ENCODE data around the gene CHD9NB. TPM values are rescaled to one million over a fixed set of nuclear protein-coding genes. Genes with fewer than 3 reads are reported as not detected.

Gene CHD9NB
- polyA plus RNA-seq, 3 donors: not detected

GRCh38 chr16:53014287-53014686 is 38.4 kb downstream of the CHD9NB start:
- Histone ChIP-seq H3K9ac (ENCODE audit: insufficient read depth, low read length, poor library complexity, severe bottlenecking) (no peak overlapping the region), H2AFZ (ENCODE audit: insufficient read depth, low read depth, low read length, poor library complexity, severe bottlenecking) (no peak overlapping the region), H3K4me2 (replicated peaks; ENCODE audit: extremely low read depth, low read length, poor library complexity, severe bottlenecking) (no peak overlapping the region), H3K4me3 (replicated peaks in 1 of 3; ENCODE audit: low read depth in 2 of 3, low read length in 3 of 3) (no peak overlapping the region), H3K36me3 (replicated peaks in 1 of 2; ENCODE audit: control insufficient read depth in 1 of 2, insufficient read depth in 2 of 2, low read length in 2 of 2) (no peaks in the 10 kb centered on the region), H4K20me1 (ENCODE audit: insufficient read depth, low read length) (no peaks in the 10 kb centered on the region), H3K9me3 (replicated peaks in 1 of 2; ENCODE audit: control insufficient read depth in 1 of 2, insufficient read depth in 1 of 2, low read length in 2 of 2) (no peaks in the 10 kb centered on the region), H3K27me3 (ENCODE audit: control insufficient read depth in 2 of 2, insufficient read depth in 2 of 2, low read length in 2 of 2) (peaks cover 2 to 3% of the 10 kb centered on the region in 2 donors), H3K27ac (ENCODE audit: low read depth in 1 of 2, low read length in 2 of 2) (no peak overlapping the region), H3K4me1 (ENCODE audit: control insufficient read depth in 1 of 2, insufficient read depth in 2 of 2, low read length in 2 of 2) (no peaks in the 10 kb centered on the region), H3K79me2 (ENCODE audit: insufficient read depth, low read length) (no peaks in the 10 kb centered on the region)
- intact Hi-C loops (cut with micrococcal nuclease): no loop called here
- H3K9me3 Mint-ChIP-seq: no peaks in the 10 kb centered on the region
- no peak for DNase-seq
- no peaks in the 10 kb centered on the region for H3K4me1 Mint-ChIP-seq
- H3K27me3 Mint-ChIP-seq (ENCODE audit: low read depth in 3 of 3): peaks cover 8 to 11% (median 11%) of the 10 kb centered on the region in 3 donors
- H3K27ac Mint-ChIP-seq: no peak overlapping the region
- no peaks in the 10 kb centered on the region for H3K36me3 Mint-ChIP-seq
- TF ChIP-seq CTCF (IDR thresholded peaks at IDR 0.05): no peak
- H3K4me3 Mint-ChIP-seq: no peak overlapping the region
- 79% methylated on average over 2 of the region's 4 CpGs for WGBS (ENCODE audit: insufficient coverage)

- no peak overlapping the region for H3K27ac Mint-ChIP-seq
- Histone ChIP-seq H3K27me3 (ENCODE audit: control insufficient read depth in 2 of 2, insufficient read depth in 2 of 2, low read length in 2 of 2) (no peaks in the 10 kb centered on the region), H3K4me1 (ENCODE audit: control insufficient read depth in 1 of 2, insufficient read depth in 2 of 2, low read length in 2 of 2) (no peaks in the 10 kb centered on the region), H3K36me3 (replicated peaks in 1 of 2; ENCODE audit: control insufficient read depth in 1 of 2, insufficient read depth in 2 of 2, low read length in 2 of 2) (no peaks in the 10 kb centered on the region), H2AFZ (ENCODE audit: insufficient read depth, low read depth, low read length, poor library complexity, severe bottlenecking) (no peak overlapping the region), H3K9ac (ENCODE audit: insufficient read depth, low read length, poor library complexity, severe bottlenecking) (no peak overlapping the region), H3K4me2 (replicated peaks; ENCODE audit: extremely low read depth, low read length, poor library complexity, severe bottlenecking) (no peak overlapping the region), H3K9me3 (replicated peaks in 1 of 2; ENCODE audit: control insufficient read depth in 1 of 2, insufficient read depth in 1 of 2, low read length in 2 of 2) (no peaks in the 10 kb centered on the region), H3K27ac (ENCODE audit: low read depth in 1 of 2, low read length in 2 of 2) (no peak overlapping the region), H3K79me2 (ENCODE audit: insufficient read depth, low read length) (no peaks in the 10 kb centered on the region), H3K4me3 (replicated peaks in 1 of 3; ENCODE audit: low read depth in 2 of 3, low read length in 3 of 3) (no peak overlapping the region), H4K20me1 (ENCODE audit: insufficient read depth, low read length) (no peaks in the 10 kb centered on the region)
- H3K27me3 Mint-ChIP-seq (ENCODE audit: low read depth in 3 of 3): peaks cover 3 to 5% (median 4%) of the 10 kb centered on the region in 3 donors
- H3K9me3 Mint-ChIP-seq: peaks cover 0 to 1% (median 0%) of the 10 kb centered on the region in 7 donors
- intact Hi-C loops (cut with micrococcal nuclease): no loop called here
- no CpG with 5 or more reads among the region's 1 CpG for WGBS (ENCODE audit: insufficient coverage)
- DNase-seq: no peak
- no peak for TF ChIP-seq CTCF (IDR thresholded peaks at IDR 0.05)
- no peaks in the 10 kb centered on the region for H3K36me3 Mint-ChIP-seq
- no peaks in the 10 kb centered on the region for H3K4me1 Mint-ChIP-seq
- no peak overlapping the region for H3K4me3 Mint-ChIP-seq
Observed at GRCh38 chr16:53007095-53007494, 45.6 kb downstream of the CHD9NB start.
